Activated CD4-positive, alpha-beta T cell treated with anti-CD3 and anti-CD28 coated beads, Interleukin-10, Interleukin-2, amounts not matched to agents 100 ng/mL and 50 ng/mL, durations not matched to agents 16 hours and 8 hours (primary cell): ENCODE results near the gene FBXO45.
"Not testable (repeated sequence)": the region's sequence is repeated elsewhere in the genome, so short reads cannot be mapped to it uniquely, and the experiment has no call there.

ENCODE experiments used
- DNase-seq: peaks from one replicate; pipeline ENCODE4 v3.0.0-alpha.2; 2020

Gene FBXO45, protein sequence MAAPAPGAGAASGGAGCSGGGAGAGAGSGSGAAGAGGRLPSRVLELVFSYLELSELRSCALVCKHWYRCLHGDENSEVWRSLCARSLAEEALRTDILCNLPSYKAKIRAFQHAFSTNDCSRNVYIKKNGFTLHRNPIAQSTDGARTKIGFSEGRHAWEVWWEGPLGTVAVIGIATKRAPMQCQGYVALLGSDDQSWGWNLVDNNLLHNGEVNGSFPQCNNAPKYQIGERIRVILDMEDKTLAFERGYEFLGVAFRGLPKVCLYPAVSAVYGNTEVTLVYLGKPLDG

DNA sequence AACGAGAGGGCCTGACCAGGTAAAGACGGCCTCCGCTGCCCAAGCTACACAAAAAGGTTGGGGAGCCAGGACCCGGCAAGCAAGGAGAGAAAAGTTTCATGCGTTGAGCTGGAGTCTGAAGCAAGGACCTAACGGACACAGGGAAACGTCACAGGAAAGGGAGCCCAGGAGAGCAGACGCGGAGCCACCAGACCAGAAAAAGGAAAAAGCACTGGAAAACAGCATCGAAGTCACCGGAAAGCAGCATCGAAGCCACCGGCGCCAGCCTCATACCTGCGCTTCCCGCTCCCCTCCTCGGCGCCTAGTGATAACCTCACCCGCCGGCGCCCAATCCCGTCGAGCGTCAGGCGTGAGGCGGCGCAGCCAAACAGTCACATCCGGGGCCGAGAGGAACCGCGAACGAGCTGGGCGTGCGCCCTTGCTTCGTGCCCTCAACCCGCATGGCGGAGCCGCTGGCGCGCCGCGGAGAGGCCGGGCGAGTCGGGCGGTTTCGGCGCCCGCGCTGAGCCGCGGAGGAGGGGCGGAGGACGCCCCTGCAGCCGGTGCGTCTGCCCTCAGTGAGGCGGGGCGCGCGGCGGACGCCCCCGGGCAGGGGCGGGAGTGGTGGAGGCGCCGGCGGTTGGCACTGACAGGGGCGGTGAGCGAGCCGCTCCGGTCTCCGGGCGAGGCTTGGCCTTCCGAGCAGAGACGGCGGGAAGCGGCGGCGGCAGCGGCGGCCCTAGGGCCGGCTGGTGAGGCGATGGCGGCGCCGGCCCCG is at the start of gene FBXO45, which contains the start of gene WDR53:
Gene FBXO45 (plus strand): TSS at position 415 of the 757 bp plus-strand sequence. CDS start 325 bp downstream, at position 740.
Gene WDR53 (minus strand): TSS at position 309 of the 757 bp plus-strand sequence. CDS start 7,079 bp downstream, outside the sequence.
- DNase-seq = peak; percentile 98

- DNase-seq = peak; percentile 73
Measured at GRCh38 chr3:196518966-196519717, 49.3 kb upstream of the FBXO45 start.

DNA sequence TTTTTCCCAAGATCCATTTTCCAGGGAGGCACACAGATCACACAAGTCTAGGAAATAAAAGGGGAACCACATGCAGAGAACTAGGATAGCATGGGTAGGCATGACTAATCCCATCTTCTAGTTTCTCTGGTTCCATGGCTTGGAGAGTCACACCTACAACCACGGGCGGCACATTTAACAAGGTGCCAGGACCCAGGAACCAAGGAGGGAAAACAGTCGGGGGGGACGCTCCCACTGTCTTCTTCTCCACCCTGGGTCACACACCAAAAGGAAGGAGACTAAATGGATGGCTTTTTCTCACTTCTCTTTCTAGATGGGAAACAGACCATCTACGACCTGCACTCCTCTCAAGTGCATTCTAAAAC is 48.8 kb upstream of the FBXO45 start:
- no peak for DNase-seq

GRCh38 chr3:196521291-196521690 is 47.2 kb upstream of the FBXO45 start:
- not testable (repeated sequence) for DNase-seq

DNA sequence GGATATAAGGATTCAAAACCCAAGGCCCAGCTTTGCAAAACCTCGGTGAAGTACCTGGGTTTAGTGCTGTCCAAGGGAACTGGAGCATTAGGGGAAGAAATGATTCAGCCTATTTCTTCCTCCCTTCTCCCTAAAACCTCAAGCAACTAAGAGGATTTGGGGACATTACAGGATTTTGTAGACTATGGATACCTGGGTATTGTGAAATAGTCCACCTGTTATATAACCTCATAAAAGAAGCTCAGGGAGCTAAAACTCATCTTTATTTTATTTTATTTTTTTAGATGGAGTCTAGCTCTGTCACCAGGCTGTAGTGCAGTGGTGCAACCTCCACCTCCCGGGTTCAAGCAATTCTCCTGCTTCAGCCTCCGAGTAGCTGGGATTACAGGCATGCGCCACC is 44.6 kb upstream of the FBXO45 start:
- DNase-seq = no peak

- DNase-seq = no peak
Measured at GRCh38 chr3:196524527-196524926, 43.9 kb upstream of the FBXO45 start.

GRCh38 chr3:196525141-196525540 is 43.3 kb upstream of the FBXO45 start:
- DNase-seq = no peak

- DNase-seq = peak; percentile 90
Measured at GRCh38 chr3:196528639-196529233, 39.7 kb upstream of the FBXO45 start.

DNA sequence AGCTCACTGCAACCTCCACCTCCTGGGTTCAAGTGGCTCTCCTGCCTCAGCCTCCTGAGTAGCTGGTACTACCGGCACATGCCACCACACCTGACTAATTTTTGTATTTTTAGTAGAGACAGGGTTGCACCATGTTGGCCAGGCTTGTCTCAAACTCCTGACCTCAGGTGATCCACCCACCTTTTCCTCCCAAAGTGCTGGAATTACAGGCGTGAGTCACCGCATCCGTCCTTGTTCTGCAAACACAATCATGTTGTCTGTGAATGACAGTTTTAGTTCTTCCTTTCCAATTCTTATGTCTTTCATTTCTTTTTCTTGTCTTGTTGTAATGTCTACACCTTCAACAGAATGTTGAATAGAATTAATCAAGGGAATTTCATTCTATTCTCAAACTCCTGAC is 37.0 kb upstream of the FBXO45 start:
- DNase-seq = no peak

GRCh38 chr3:196533260-196533681 is 35.2 kb upstream of the FBXO45 start:
- DNase-seq = no peak

- DNase-seq = peak; percentile 61
Measured at GRCh38 chr3:196537319-196537984, 31.0 kb upstream of the FBXO45 start.

- no peak for DNase-seq
Measured at GRCh38 chr3:196541684-196542445, 26.6 kb upstream of the FBXO45 start.

DNA sequence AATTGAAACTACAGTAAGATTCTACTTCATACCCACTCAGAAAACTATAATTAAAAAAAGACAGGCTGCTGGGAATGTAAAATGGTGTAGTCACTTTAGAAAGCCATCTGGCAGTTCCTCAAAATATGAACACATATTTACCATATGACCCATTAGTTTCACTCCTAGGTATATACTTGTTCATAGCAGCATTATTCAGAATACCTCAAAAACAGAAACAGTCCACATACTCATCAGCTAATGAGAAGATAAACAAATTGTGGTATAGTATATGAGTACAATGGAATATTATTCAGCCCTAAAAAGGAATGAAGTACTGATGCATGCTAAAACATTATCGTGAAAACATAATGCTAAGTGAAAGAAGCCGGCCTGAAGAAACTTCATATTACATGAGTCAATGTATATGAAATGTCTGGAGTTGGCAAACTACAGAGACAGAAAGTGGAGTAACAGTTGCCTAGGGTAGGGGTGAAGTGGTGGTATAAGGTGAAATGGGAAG is 23.9 kb upstream of the FBXO45 start:
- DNase-seq = no peak

GRCh38 chr3:196546537-196546936 is 21.9 kb upstream of the FBXO45 start:
- no peak for DNase-seq

- DNase-seq = no peak
Measured at GRCh38 chr3:196547067-196547466, 21.4 kb upstream of the FBXO45 start.

DNA sequence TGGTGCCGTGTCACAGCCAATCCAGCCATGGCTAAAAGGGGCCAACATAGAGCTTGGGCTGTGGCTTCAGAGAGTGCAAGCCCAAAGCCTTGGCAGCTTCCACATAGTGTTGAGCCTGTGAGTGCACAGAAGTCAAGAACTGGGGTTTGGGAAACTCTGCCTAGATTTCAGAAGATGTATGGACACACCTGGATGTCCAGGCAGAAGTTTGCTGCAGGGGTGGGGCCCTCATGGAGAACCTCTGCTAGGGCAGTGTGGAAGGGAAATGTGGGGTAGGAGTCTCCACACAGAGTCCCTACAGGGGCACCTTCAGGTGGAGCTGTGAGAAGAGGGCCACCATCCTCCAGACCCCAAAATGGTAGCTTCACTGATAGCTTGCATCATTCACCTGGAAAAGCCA is 19.1 kb upstream of the FBXO45 start:
- not testable (repeated sequence) for DNase-seq

GRCh38 chr3:196550172-196550571 is 18.3 kb upstream of the FBXO45 start:
- not testable (repeated sequence) for DNase-seq

DNA sequence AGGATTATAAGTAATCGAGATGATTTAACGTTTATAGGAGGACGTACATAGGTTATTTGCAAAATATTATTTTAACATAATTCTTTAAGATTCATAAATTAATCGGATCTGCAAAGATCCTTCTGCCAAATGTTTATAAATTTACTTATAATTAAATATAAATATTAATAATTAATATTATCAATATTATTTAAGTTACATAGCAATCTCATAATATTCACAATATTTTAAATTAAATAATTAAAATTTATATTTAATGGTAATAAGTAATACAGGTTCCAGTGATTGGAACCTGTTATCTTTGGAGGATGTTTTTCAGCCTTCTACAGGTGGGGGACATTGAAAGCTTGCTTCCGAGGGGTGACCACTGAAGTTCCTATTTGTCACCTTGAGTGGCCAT is 16.2 kb upstream of the FBXO45 start:
- no peak for DNase-seq

DNA sequence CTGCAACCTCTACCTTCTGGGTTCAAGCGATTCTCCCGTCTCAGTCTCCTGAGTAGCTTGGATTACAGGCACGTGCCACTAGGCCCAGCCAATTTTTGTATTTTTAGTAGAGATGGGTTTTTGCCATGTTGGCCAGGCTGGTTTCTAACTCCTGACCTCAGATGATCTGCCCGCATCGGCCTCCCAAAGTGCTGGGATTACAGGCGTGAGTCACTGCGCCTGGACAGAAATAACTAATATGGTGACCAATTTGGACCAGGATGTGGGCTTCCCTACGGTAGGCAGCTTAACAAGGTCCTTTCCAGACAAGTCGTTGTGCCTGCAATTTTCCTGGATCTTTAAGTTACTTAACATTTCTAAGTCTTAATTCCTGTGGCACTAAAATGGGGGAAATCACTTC is 14.9 kb upstream of the FBXO45 start:
- DNase-seq = no peak

- DNase-seq = no peak
Measured at GRCh38 chr3:196554205-196554604, 14.3 kb upstream of the FBXO45 start.

DNA sequence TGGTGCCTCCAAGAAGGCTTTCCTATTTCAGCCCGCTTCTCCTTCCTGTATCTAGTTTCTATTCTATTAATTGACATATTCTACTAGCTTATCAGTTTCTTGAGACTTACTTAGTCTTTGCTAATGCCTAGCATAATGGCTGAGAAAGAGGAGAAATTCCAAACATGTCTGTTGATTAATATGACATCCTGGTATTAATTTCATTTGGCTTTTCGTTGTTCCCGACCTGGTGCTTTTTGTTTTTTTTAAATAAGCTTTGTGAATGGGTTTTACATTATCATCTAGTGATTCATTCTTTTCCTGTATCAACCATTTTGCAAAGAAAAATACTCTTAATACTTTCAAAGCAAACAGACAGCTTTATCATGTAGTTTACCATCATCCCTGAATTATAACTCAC is 13.2 kb upstream of the FBXO45 start:
- DNase-seq = no peak

- no peak for DNase-seq
Measured at GRCh38 chr3:196557236-196557635, 11.2 kb upstream of the FBXO45 start.
